ENCODE data around the gene PIGW.

PIGW gene

GRCh38 chr17:36576793-36577192, 42.0 kb downstream of the PIGW start:
- Histone ChIP-seq H3K14ac (ENCODE audit: low read length in 2 of 2) (no peak overlapping the region), H2AK5ac (ENCODE audit: low read length, severe bottlenecking) (no peak overlapping the region), H3K4me2 (ENCODE audit: low read length, poor library complexity, severe bottlenecking) (no peak overlapping the region), H4K91ac (ENCODE audit: low read length) (no peak overlapping the region), H3K18ac (ENCODE audit: low read depth in 1 of 2, low read length in 2 of 2) (no peak overlapping the region), H2BK12ac (ENCODE audit: low read length in 2 of 2) (no peak overlapping the region), H2BK120ac (ENCODE audit: low read depth, low read length) (no peak overlapping the region), H3K9ac (ENCODE audit: low read length) (no peak overlapping the region), H2BK15ac (ENCODE audit: low read depth, poor library complexity, severe bottlenecking) (no peak overlapping the region), H3K4me3 (ENCODE audit: insufficient read depth in 1 of 2, low read depth in 1 of 2, low read length in 2 of 2) (no peak overlapping the region), H3K79me1 (replicated peaks; ENCODE audit: low read length, poor library complexity, severe bottlenecking) (peaks cover 14% of the 10 kb centered on the region), H3K4me1 (ENCODE audit: control insufficient read depth, insufficient read depth, low read depth, low read length) (peaks cover 3% of the 10 kb centered on the region), H3K27me3 (ENCODE audit: control insufficient read depth in 1 of 2, insufficient read depth in 1 of 2, low read length in 2 of 2) (no peaks in the 10 kb centered on the region), H4K8ac (ENCODE audit: low read length) (no peak overlapping the region), H3K27ac (ENCODE audit: low read length, poor library complexity, severe bottlenecking) (no peak overlapping the region), H2BK5ac (ENCODE audit: low read depth, low read length, poor library complexity, severe bottlenecking) (no peak overlapping the region), H3K4ac (ENCODE audit: low read depth in 1 of 2, low read length in 2 of 2) (no peak overlapping the region), H2AFZ (ENCODE audit: low read depth, low read length) (no peak overlapping the region), H3K36me3 (ENCODE audit: control insufficient read depth in 1 of 2, insufficient read depth in 2 of 2, low read depth in 1 of 2, low read length in 2 of 2) (peaks cover 33 to 82% of the 10 kb centered on the region in 2 experiments), H3K9me3 (ENCODE audit: control insufficient read depth, low read length) (no peaks in the 10 kb centered on the region), H3K23ac (ENCODE audit: low read length in 2 of 2) (no peak overlapping the region)
- no peak for DNase-seq
- WGBS = 100% methylated on average over 2 of the region's 2 CpGs

- H3K9ac ChIP-seq (ENCODE audit: low read length) = no peak overlapping the region
- H2BK15ac ChIP-seq (ENCODE audit: low read depth, poor library complexity, severe bottlenecking) = no peak overlapping the region
- no peak overlapping the region for H3K14ac ChIP-seq (ENCODE audit: low read length in 2 of 2)
- H2BK120ac ChIP-seq (ENCODE audit: low read depth, low read length) = no peak overlapping the region
- H4K91ac ChIP-seq (ENCODE audit: low read length) = no peak overlapping the region
- H3K4me1 ChIP-seq (ENCODE audit: control insufficient read depth, insufficient read depth, low read depth, low read length) = peaks cover 3% of the 10 kb centered on the region
- H3K27me3 ChIP-seq (ENCODE audit: control insufficient read depth in 1 of 2, insufficient read depth in 1 of 2, low read length in 2 of 2) = no peaks in the 10 kb centered on the region
- peaks cover 14% of the 10 kb centered on the region for H3K79me1 ChIP-seq (replicated peaks; ENCODE audit: low read length, poor library complexity, severe bottlenecking)
- H3K36me3 ChIP-seq (ENCODE audit: control insufficient read depth in 1 of 2, insufficient read depth in 2 of 2, low read depth in 1 of 2, low read length in 2 of 2) = peaks cover 37 to 82% of the 10 kb centered on the region in 2 experiments
- WGBS = 98% methylated on average over 2 of the region's 2 CpGs
- no peak overlapping the region for H2BK5ac ChIP-seq (ENCODE audit: low read depth, low read length, poor library complexity, severe bottlenecking)
- DNase-seq = no peak
- no peak overlapping the region for H3K18ac ChIP-seq (ENCODE audit: low read depth in 1 of 2, low read length in 2 of 2)
- H2AFZ ChIP-seq (ENCODE audit: low read depth, low read length) = no peak overlapping the region
- no peak overlapping the region for H3K4ac ChIP-seq (ENCODE audit: low read depth in 1 of 2, low read length in 2 of 2)
- H2BK12ac ChIP-seq (ENCODE audit: low read length in 2 of 2) = no peak overlapping the region
- H3K4me2 ChIP-seq (ENCODE audit: low read length, poor library complexity, severe bottlenecking) = no peak overlapping the region
- H3K23ac ChIP-seq (ENCODE audit: low read length in 2 of 2) = no peak overlapping the region
- no peak overlapping the region for H3K4me3 ChIP-seq (ENCODE audit: insufficient read depth in 1 of 2, low read depth in 1 of 2, low read length in 2 of 2)
- H3K27ac ChIP-seq (ENCODE audit: low read length, poor library complexity, severe bottlenecking) = no peak overlapping the region
- H2AK5ac ChIP-seq (ENCODE audit: low read length, severe bottlenecking) = no peak overlapping the region
- no peak overlapping the region for H4K8ac ChIP-seq (ENCODE audit: low read length)
- no peaks in the 10 kb centered on the region for H3K9me3 ChIP-seq (ENCODE audit: control insufficient read depth, low read length)
Observed at GRCh38 chr17:36578671-36579070, 43.9 kb downstream of the PIGW start.

DNA sequence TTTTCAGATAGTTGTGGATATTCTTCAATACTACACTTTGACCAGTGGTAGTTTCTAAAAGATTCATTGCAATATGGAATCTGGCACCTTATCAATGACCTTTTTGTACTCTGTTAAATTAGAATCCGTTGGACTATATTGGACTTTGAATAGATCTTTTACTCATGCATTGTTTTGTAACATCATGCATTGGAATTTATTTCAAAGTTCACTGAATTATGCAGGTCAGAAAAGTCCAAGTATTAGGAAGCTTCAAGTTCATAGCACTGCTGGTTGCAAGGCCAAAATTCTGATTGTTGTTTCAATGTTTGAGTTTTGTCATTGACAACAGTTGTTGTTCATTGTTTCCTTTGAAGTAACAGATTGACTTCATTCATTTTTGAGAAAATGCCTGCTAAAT, 49.0 kb downstream of the PIGW start:
- no peak for DNase-seq
- Histone ChIP-seq H4K8ac (ENCODE audit: low read length) (no peak overlapping the region), H3K4me1 (ENCODE audit: control insufficient read depth, insufficient read depth, low read depth, low read length) (no peaks in the 10 kb centered on the region), H3K27me3 (ENCODE audit: control insufficient read depth in 1 of 2, insufficient read depth in 1 of 2, low read length in 2 of 2) (no peaks in the 10 kb centered on the region), H3K4ac (ENCODE audit: low read depth in 1 of 2, low read length in 2 of 2) (no peak overlapping the region), H3K4me2 (ENCODE audit: low read length, poor library complexity, severe bottlenecking) (no peak overlapping the region), H3K4me3 (ENCODE audit: insufficient read depth in 1 of 2, low read depth in 1 of 2, low read length in 2 of 2) (no peak overlapping the region), H3K23ac (ENCODE audit: low read length in 2 of 2) (no peak overlapping the region), H3K9ac (ENCODE audit: low read length) (no peak overlapping the region), H3K79me1 (replicated peaks; ENCODE audit: low read length, poor library complexity, severe bottlenecking) (peaks cover 19% of the 10 kb centered on the region), H2BK120ac (ENCODE audit: low read depth, low read length) (no peak overlapping the region), H4K91ac (ENCODE audit: low read length) (no peak overlapping the region), H2BK5ac (ENCODE audit: low read depth, low read length, poor library complexity, severe bottlenecking) (no peak overlapping the region), H2BK15ac (ENCODE audit: low read depth, poor library complexity, severe bottlenecking) (no peak overlapping the region), H3K36me3 (ENCODE audit: control insufficient read depth in 1 of 2, insufficient read depth in 2 of 2, low read depth in 1 of 2, low read length in 2 of 2) (peaks cover 44 to 89% of the 10 kb centered on the region in 2 experiments), H3K14ac (ENCODE audit: low read length in 2 of 2) (no peak overlapping the region), H2AFZ (ENCODE audit: low read depth, low read length) (no peak overlapping the region), H3K27ac (ENCODE audit: low read length, poor library complexity, severe bottlenecking) (no peak overlapping the region), H3K18ac (ENCODE audit: low read depth in 1 of 2, low read length in 2 of 2) (no peak overlapping the region), H2BK12ac (ENCODE audit: low read length in 2 of 2) (no peak overlapping the region), H2AK5ac (ENCODE audit: low read length, severe bottlenecking) (no peak overlapping the region), H3K9me3 (ENCODE audit: control insufficient read depth, low read length) (no peaks in the 10 kb centered on the region)
- 80% methylated on average over 1 of the region's 1 CpG for WGBS

GRCh38 chr17:36586138-36586537, 51.4 kb downstream of the PIGW start:
- Histone ChIP-seq H3K18ac (ENCODE audit: low read depth in 1 of 2, low read length in 2 of 2) (no peak overlapping the region), H2BK12ac (ENCODE audit: low read length in 2 of 2) (no peak overlapping the region), H3K4me1 (ENCODE audit: control insufficient read depth, insufficient read depth, low read depth, low read length) (peaks cover under 1% of the 10 kb centered on the region), H2BK120ac (ENCODE audit: low read depth, low read length) (no peak overlapping the region), H3K9ac (ENCODE audit: low read length) (no peak overlapping the region), H3K4ac (ENCODE audit: low read depth in 1 of 2, low read length in 2 of 2) (no peak overlapping the region), H4K8ac (ENCODE audit: low read length) (no peak overlapping the region), H2BK15ac (ENCODE audit: low read depth, poor library complexity, severe bottlenecking) (no peak overlapping the region), H3K79me1 (replicated peaks; ENCODE audit: low read length, poor library complexity, severe bottlenecking) (peaks cover 15% of the 10 kb centered on the region), H3K27ac (ENCODE audit: low read length, poor library complexity, severe bottlenecking) (no peak overlapping the region), H4K91ac (ENCODE audit: low read length) (no peak overlapping the region), H3K4me3 (ENCODE audit: insufficient read depth in 1 of 2, low read depth in 1 of 2, low read length in 2 of 2) (no peak overlapping the region), H3K9me3 (ENCODE audit: control insufficient read depth, low read length) (no peaks in the 10 kb centered on the region), H3K36me3 (ENCODE audit: control insufficient read depth in 1 of 2, insufficient read depth in 2 of 2, low read depth in 1 of 2, low read length in 2 of 2) (peaks cover 34 to 96% of the 10 kb centered on the region in 2 experiments), H3K14ac (ENCODE audit: low read length in 2 of 2) (no peak overlapping the region), H2AFZ (ENCODE audit: low read depth, low read length) (no peak overlapping the region), H3K23ac (ENCODE audit: low read length in 2 of 2) (no peak overlapping the region), H2BK5ac (ENCODE audit: low read depth, low read length, poor library complexity, severe bottlenecking) (no peak overlapping the region), H2AK5ac (ENCODE audit: low read length, severe bottlenecking) (no peak overlapping the region), H3K27me3 (ENCODE audit: control insufficient read depth in 1 of 2, insufficient read depth in 1 of 2, low read length in 2 of 2) (no peaks in the 10 kb centered on the region), H3K4me2 (ENCODE audit: low read length, poor library complexity, severe bottlenecking) (no peak overlapping the region)
- 90% methylated on average over 2 of the region's 2 CpGs for WGBS
- DNase-seq = no peak
